Measurements from ENCODE around the gene HTT.

Gene HTT

GRCh38 chr4:3062471-3062870 is 12.0 kb upstream of the HTT start:
- Histone ChIP-seq H3K9me3 (ENCODE audit: insufficient read depth, low read depth, low read length) (no peaks in the 10 kb centered on the region), H3K9ac (ENCODE audit: low read depth, low read length, poor library complexity, severe bottlenecking) (no peak overlapping the region), H2AFZ (ENCODE audit: low read length) (no peak overlapping the region)

GRCh38 chr4:3065551-3065950 is 8.9 kb upstream of the HTT start:
- Histone ChIP-seq H3K4me2 (ENCODE audit: low read depth, low read length, poor library complexity, severe bottlenecking) (no peak overlapping the region), H3K27me3 (ENCODE audit: insufficient read depth, low read length, poor library complexity, severe bottlenecking) (no peaks in the 10 kb centered on the region), H3K9ac (ENCODE audit: low read depth, low read length, poor library complexity, severe bottlenecking) (no peak overlapping the region), H3K9me2 (replicated peaks; ENCODE audit: low read depth, low read length) (no peaks in the 10 kb centered on the region), H4K20me1 (ENCODE audit: insufficient read depth, low read length, poor library complexity, severe bottlenecking) (no peaks in the 10 kb centered on the region), H3K36me3 (ENCODE audit: insufficient read depth, low read length) (no peaks in the 10 kb centered on the region), H3K79me2 (ENCODE audit: insufficient read depth, low read length) (no peaks in the 10 kb centered on the region), H3K4me1 (ENCODE audit: insufficient read depth, low read length, poor library complexity, severe bottlenecking) (no peaks in the 10 kb centered on the region), H3K9me3 (ENCODE audit: insufficient read depth, low read depth, low read length) (no peaks in the 10 kb centered on the region), H3K4me3 (ENCODE audit: low read length, poor library complexity, severe bottlenecking) (no peak overlapping the region), H2AFZ (ENCODE audit: low read length) (no peak overlapping the region), H3F3A (ENCODE audit: low read depth) (no peaks in the 10 kb centered on the region)
- TF ChIP-seq, protein P1, sequence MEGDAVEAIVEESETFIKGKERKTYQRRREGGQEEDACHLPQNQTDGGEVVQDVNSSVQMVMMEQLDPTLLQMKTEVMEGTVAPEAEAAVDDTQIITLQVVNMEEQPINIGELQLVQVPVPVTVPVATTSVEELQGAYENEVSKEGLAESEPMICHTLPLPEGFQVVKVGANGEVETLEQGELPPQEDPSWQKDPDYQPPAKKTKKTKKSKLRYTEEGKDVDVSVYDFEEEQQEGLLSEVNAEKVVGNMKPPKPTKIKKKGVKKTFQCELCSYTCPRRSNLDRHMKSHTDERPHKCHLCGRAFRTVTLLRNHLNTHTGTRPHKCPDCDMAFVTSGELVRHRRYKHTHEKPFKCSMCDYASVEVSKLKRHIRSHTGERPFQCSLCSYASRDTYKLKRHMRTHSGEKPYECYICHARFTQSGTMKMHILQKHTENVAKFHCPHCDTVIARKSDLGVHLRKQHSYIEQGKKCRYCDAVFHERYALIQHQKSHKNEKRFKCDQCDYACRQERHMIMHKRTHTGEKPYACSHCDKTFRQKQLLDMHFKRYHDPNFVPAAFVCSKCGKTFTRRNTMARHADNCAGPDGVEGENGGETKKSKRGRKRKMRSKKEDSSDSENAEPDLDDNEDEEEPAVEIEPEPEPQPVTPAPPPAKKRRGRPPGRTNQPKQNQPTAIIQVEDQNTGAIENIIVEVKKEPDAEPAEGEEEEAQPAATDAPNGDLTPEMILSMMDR (conservative IDR thresholded peaks at IDR 0.05; ENCODE audit: low read length): no peak
- no peak for TF ChIP-seq EZH2phosphoT487 (IDR thresholded peaks at IDR 0.05; ENCODE audit: borderline replicate concordance)

More at GRCh38 chr4:3062471-3062870, 12.0 kb upstream of the HTT start:
- H3K36me3 ChIP-seq (ENCODE audit: insufficient read depth, low read length): no peaks in the 10 kb centered on the region
- no peaks in the 10 kb centered on the region for H3K27me3 ChIP-seq (ENCODE audit: insufficient read depth, low read length, poor library complexity, severe bottlenecking)
- no peak overlapping the region for H3K4me2 ChIP-seq (ENCODE audit: low read depth, low read length, poor library complexity, severe bottlenecking)
- H3F3A ChIP-seq (ENCODE audit: low read depth): no peaks in the 10 kb centered on the region
- no peaks in the 10 kb centered on the region for H3K9me2 ChIP-seq (replicated peaks; ENCODE audit: low read depth, low read length)
- no peak for TF ChIP-seq EZH2phosphoT487 (IDR thresholded peaks at IDR 0.05; ENCODE audit: borderline replicate concordance)
- TF ChIP-seq, protein P1 (conservative IDR thresholded peaks at IDR 0.05; ENCODE audit: low read length): no peak
- no peaks in the 10 kb centered on the region for H3K79me2 ChIP-seq (ENCODE audit: insufficient read depth, low read length)
- no peak overlapping the region for H3K4me3 ChIP-seq (ENCODE audit: low read length, poor library complexity, severe bottlenecking)
- no peaks in the 10 kb centered on the region for H3K4me1 ChIP-seq (ENCODE audit: insufficient read depth, low read length, poor library complexity, severe bottlenecking)
- H4K20me1 ChIP-seq (ENCODE audit: insufficient read depth, low read length, poor library complexity, severe bottlenecking): no peaks in the 10 kb centered on the region

- Histone ChIP-seq H3K9me2 (replicated peaks; ENCODE audit: low read depth, low read length) (no peaks in the 10 kb centered on the region), H3K4me2 (ENCODE audit: low read depth, low read length, poor library complexity, severe bottlenecking) (no peak overlapping the region), H3K27me3 (ENCODE audit: insufficient read depth, low read length, poor library complexity, severe bottlenecking) (no peaks in the 10 kb centered on the region), H2AFZ (ENCODE audit: low read length) (no peak overlapping the region), H3K4me1 (ENCODE audit: insufficient read depth, low read length, poor library complexity, severe bottlenecking) (no peaks in the 10 kb centered on the region), H3K79me2 (ENCODE audit: insufficient read depth, low read length) (no peaks in the 10 kb centered on the region), H3K4me3 (ENCODE audit: low read length, poor library complexity, severe bottlenecking) (no peak overlapping the region), H4K20me1 (ENCODE audit: insufficient read depth, low read length, poor library complexity, severe bottlenecking) (no peaks in the 10 kb centered on the region), H3F3A (ENCODE audit: low read depth) (no peaks in the 10 kb centered on the region), H3K36me3 (ENCODE audit: insufficient read depth, low read length) (no peaks in the 10 kb centered on the region), H3K9ac (ENCODE audit: low read depth, low read length, poor library complexity, severe bottlenecking) (no peak overlapping the region), H3K9me3 (ENCODE audit: insufficient read depth, low read depth, low read length) (no peaks in the 10 kb centered on the region)
- TF ChIP-seq, protein P1 (conservative IDR thresholded peaks at IDR 0.05; ENCODE audit: low read length): no peak
Observed at GRCh38 chr4:3066836-3067400, 7.6 kb upstream of the HTT start.

Data from Loucy (cell line).